22Rv1 (cell line): ENCODE results near the gene CPAMD8.
"Not testable (repeated sequence)": the region's sequence is repeated elsewhere in the genome, so short reads cannot be mapped to it uniquely, and the experiment has no call there.

Experiments used
- H3K27ac ChIP-seq: fragments of 450-650 bp; 2 replicates; pipeline ENCODE4 v1.5.1; 2017
- CTCF ChIP-seq: fragments of 450-650 bp; IDR thresholded peaks from 2 replicates; pipeline ENCODE4 v1.5.1; 2017; ENCODE audit warnings: mild to moderate bottlenecking
- ZFX ChIP-seq: fragments of 450-650 bp; IDR thresholded peaks from 2 replicates; pipeline ENCODE4 v1.6.1; 2017; ENCODE audit warnings: antibody characterized with exemption, borderline replicate concordance

The CPAMD8 gene

DNA sequence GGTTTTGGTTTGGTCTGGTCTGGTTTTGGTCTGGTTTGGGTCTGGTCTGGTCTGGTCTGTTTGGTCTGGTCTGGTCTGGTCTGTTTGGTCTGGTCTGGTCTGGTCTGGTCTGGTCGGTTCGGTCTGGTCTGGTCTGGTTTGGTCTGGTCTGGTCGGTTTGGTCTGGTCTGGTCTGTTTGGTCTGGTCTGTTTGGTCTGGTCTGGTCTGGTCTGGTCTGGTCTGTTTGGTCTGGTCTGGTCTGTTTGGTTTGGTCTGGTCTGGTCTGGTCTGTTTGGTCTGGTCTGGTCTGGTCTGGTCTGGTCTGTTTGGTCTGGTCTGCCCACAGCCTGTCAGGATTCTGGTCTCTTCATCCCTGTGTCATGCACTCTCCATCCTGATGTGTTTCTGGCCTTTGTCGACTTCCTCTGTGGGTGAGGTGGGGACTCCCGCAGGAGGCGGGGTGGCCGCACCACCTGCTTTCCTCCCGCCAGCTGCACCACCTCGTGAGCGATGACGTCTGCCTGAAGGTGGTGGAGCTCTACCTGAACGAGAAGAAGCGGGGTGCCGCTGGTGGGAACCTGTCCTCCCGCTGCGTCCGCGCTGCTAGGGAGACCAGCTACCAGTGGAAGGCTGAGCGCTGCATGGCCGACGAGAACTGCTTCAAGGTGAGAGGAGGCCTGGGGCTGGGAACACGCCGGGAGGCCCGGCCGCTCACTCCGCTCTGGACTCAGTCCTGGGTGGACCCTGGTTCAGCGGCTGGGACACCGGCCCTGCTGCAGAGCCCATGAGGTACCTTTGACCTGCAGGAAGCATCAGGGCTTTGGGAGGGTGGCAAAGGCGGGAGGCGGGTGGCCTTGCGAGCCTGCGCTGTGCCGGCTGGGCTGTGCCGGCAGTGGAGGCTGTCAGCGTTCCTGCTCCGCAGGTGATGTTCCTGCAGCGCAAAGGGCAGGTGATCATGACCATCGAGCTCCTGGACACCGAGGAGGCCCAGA, 150.7 kb downstream of the CPAMD8 start:
- no peak overlapping the region for H3K27ac ChIP-seq
- TF ChIP-seq ZFX (no peak), CTCF (no peak)

DNA sequence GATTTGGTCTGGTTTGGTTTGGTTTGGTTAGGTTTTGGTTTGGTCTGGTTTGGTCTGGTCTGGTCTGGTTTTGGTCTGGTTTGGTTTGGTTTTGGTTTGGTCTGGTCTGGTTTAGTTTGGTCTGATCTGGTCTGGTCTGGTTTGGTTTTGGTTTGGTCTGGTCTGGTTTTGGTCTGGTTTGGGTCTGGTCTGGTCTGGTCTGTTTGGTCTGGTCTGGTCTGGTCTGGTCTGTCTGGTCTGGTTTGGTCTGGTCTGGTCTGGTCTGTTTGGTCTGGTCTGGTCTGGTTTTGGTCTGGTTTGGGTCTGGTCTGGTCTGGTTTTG, 151.7 kb downstream of the CPAMD8 start:
- not testable (repeated sequence) for H3K27ac ChIP-seq

- TF ChIP-seq ZFX (no peak), CTCF (no peak)
- peak overlapping the region; percentile 27; the same call in 1 of the 2 replicates for H3K27ac ChIP-seq
Observed at GRCh38 chr19:16874250-16874977, 152.2 kb downstream of the CPAMD8 start.

DNA sequence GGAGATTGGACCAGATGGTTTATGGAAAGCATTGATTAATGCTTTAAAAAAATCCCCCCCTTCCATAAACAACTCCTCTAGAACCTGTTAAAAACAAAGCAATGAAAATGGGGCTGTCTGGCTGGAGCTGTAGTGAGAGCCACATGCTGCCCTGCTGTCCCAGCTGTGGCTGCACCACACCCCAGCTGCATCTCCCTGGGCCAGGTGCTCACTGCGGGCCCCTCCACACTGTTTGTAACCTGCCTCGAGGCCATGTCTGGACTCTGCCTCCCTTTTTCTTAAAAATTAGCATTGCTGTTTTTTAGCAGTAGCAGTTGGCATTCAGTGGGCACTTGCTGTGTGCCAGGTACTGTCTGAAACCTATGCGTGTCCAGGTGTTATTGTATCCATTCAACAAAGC, 153.0 kb downstream of the CPAMD8 start:
- no peak overlapping the region for H3K27ac ChIP-seq
- TF ChIP-seq ZFX: no peak
- TF ChIP-seq CTCF: no peak

DNA sequence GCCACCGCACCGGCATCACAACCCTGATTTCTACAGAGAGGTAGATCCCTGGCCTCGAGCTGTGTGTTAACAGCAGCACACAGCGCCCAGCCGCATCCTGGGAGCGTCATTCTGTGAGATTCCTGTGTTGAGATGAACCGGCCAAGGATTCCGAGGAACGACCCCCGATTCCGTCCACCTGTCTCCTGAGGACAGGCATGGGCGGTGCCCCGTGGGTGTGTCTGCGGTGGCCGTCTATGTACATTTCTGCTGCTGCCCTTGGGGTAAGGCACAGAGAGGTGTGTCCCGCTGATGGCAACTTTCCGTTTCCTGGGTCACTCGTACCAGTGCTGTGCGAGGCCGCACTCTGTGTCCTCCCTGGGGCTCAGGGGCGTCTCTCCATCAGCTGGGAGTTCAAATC, 153.9 kb downstream of the CPAMD8 start:
- no peak for TF ChIP-seq ZFX
- H3K27ac ChIP-seq: no peak overlapping the region

DNA sequence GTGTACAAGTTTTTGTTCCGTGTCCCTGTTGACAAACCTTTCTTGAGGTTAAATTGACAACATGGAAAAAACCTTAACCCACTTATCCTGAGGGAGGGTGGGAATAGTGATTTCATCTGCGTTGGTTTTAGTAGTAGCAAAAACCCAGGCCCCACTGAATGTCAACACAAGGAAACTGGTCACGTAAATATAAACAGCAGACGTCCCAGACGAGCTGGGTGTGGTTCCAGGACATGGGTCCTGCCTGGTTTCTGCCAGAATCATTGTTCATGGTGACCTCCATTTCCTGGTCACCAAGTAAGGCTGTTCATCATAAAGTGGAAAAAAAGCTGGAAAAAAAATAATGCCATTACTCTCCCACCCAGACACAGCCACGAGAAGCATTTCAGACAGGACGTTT, 154.7 kb downstream of the CPAMD8 start:
- H3K27ac ChIP-seq: no peak overlapping the region
- TF ChIP-seq ZFX (no peak), CTCF (no peak)

DNA sequence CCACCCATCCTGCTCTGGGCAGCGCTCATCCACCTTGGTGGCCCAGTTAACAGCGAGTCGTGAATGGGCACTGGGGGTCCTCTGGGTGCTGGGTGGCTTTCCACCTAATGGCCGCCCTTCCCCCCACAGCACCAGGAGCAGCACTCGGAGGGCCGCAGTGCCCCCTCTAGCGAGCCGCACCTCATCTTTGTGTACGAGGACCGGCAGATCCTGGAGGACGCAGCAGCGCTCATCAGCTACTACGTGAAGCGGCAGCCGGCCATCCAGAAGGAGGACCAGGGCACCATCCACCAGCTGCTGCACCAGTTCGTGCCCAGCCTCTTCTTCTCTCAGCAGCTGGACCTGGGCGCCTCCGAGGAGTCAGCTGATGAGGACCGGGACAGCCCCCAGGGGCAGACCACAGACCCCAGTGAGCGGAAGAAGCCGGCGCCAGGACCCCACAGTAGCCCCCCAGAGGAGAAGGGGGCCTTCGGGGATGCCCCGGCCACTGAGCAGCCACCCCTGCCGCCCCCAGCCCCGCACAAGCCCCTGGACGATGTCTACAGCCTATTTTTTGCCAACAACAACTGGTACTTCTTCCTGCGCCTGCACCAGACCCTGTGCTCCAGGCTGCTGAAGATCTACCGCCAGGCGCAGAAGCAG, 157.2 kb downstream of the CPAMD8 start:
- no peak overlapping the region for H3K27ac ChIP-seq
- TF ChIP-seq CTCF: no peak
- TF ChIP-seq ZFX: no peak
